Measurements from ENCODE around the gene TMEM145.
"Not testable (repeated sequence)": the region's sequence is repeated elsewhere in the genome, so short reads cannot be mapped to it uniquely, and the experiment has no call there.

TMEM145 gene

DNA sequence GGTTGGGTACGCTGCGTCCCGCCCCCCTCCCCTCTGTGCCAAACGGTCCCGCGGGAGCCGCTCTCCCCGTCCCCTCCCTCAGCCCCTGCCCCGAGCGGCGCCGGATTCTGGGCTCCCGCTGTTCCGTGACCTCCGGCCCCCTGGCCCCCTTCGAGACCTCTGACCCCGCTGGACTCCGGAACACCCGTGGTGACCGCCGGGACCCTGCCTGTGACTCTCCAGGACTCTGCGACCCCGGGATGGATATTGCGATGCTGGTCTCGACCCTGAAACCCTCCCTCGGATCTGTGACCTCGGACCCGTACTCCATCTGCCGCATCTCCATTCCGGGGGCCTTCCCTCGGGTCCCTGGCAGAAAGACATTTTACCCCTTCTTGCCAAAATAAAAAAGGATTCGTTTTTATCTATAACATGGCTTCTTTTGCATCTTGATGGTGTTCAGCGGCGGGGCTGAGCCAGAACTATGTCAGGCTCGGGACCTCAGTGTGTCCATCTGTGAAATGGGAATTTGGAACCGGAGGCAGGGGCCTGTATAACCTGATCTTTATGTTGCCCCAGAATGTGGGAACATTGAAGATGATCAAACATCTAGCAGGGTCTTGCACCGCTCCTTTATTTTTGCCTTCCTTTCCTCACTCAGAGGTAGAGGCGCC, 11.7 kb downstream of the TMEM145 start:
- TF ChIP-seq POLR2AphosphoS5 (IDR thresholded peaks at IDR 0.05; ENCODE audit: low read depth, low read length) = no peak
- TF ChIP-seq POLR2A (IDR thresholded peaks at IDR 0.05; ENCODE audit: low read depth, low read length) = no peak
- TF ChIP-seq TAF1 (IDR thresholded peaks at IDR 0.05; ENCODE audit: borderline replicate concordance, low read depth, low read length) = no peak
- peak; percentile 53 for FAIRE-seq

DNA sequence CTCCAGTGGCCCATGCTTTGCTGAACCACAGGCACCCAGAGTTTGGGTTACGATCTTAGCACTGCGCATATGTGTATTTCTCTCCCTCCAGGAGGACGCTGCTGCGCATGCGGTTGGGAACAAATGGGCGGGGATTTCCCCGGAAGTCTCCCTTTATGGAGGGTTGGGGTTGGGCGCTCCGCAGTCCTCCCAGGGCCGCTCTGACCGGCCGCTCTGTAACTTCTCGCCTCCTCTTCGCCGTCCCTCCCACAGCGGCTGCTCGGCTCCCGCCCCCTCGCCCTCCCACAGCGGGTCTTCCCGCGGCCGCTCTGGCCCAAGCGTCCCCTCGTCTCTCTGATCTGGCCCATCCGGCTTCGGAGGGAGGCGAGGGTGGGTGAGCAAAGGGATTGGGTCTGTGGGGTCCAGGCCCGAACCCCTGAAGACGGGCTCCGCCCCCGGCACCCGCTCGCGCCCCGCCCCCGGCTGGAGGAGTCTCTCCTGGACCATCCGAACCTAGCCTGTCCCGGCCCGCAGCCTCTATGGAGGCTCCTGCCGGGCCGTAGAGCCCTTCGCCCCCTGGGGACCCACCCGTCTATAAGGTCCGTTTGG, 12.3 kb downstream of the TMEM145 start, which contains the start of gene MEGF8:
MEGF8 (plus strand) TSS at position 328 of the 588 bp plus-strand sequence. CDS start 609 bp downstream, outside the sequence.
- DNase-seq (ENCODE audit: insufficient read length) = peak; percentile 95
- peak; percentile 99 for FAIRE-seq
- TF ChIP-seq POLR2AphosphoS5 (IDR thresholded peaks at IDR 0.05; ENCODE audit: low read depth, low read length) = peak; percentile 63
- peak; percentile 71 for TF ChIP-seq POLR2A (IDR thresholded peaks at IDR 0.05; ENCODE audit: low read depth, low read length)
- TF ChIP-seq TAF1 (IDR thresholded peaks at IDR 0.05; ENCODE audit: borderline replicate concordance, low read depth, low read length) = peak; percentile 79

More for the DNA sequence above, 11.7 kb downstream of the TMEM145 start:
- no peak for DNase-seq (ENCODE audit: insufficient read length)

DNA sequence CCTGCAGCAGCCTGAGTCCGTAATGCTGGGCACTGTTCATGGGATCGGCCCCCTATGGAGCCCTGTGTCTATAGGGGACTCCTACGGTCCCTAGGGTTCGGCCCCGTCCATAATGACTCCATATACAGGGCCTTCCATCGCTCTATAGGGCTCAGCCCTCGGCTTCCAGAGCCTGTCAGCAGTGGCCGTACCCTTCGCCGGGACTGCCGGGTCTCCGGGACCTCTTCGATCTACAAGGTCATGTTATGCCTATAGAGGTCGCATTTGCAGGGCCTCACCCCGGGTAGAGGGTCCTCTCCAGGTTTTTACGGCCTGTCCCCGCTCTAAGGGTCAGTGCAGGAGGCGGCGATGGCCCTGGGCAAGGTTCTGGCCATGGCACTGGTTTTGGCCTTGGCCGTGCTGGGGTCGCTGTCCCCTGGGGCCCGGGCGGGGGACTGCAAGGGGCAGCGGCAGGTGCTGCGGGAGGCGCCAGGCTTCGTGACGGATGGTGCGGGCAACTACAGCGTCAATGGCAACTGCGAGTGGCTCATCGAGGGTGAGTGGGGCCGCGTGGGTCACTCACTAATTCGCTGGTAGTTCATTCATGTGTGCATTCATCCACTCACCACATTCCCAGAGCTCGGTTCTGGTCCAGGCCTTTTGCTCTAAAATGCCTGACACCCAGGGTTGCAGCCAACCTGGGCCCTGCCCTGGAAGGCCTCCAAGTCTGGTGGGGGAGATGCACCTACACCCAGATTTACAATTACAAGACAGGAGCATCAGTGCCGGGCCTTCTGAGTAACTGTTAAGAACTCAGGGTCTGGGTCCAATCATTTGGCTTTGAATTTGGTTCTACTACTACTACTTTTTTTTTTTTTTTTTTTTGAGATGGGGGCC, 13.0 kb downstream of the TMEM145 start:
- no peak for DNase-seq (ENCODE audit: insufficient read length)
- TF ChIP-seq POLR2A (IDR thresholded peaks at IDR 0.05; ENCODE audit: low read depth, low read length) = no peak
- no peak for TF ChIP-seq TAF1 (IDR thresholded peaks at IDR 0.05; ENCODE audit: borderline replicate concordance, low read depth, low read length)
- no peak for TF ChIP-seq POLR2AphosphoS5 (IDR thresholded peaks at IDR 0.05; ENCODE audit: low read depth, low read length)
- FAIRE-seq = peak; percentile 17

DNA sequence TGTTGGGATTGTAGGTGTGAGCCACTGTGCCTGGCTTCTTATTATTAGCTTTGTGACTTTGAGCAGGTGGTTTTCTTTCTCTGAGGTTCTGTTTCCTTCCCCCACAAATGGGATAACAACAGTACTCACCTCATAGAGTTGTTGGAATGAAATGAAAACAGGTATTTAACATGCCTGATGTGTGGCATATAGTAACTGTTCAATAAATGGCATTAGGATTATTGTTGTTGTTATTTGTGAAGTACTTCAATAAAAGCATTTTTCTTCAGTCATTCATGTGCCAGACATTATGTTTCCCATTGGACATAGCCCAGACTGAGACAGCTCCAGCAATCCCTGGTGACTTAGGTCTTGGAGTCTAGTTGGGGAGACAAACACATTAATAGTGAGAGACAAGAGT, 13.9 kb downstream of the TMEM145 start:
- FAIRE-seq (no peak), DNase-seq (ENCODE audit: insufficient read length) (no peak)
- TF ChIP-seq TAF1 (IDR thresholded peaks at IDR 0.05; ENCODE audit: borderline replicate concordance, low read depth, low read length) (no peak), POLR2AphosphoS5 (IDR thresholded peaks at IDR 0.05; ENCODE audit: low read depth, low read length) (no peak), POLR2A (IDR thresholded peaks at IDR 0.05; ENCODE audit: low read depth, low read length) (no peak)

DNA sequence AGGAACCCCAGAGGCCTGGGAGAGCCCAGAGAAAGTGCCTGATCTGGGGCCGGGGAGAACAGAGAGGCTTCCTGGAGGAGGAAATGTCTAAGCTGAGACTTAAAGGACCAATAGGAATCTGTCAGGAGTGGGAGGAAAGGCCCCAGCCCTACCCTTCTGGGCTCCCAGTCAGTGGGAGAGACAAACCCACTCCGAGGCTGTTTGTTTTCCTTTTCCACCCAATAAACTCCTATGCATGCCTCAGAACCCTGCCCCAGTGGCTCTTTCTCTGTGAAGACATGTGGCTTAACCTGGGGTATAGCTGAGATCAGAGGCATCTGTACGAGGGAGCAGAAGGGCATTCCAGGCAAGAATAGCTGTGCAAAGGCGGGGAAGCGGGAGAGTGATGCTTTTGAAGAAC, 14.3 kb downstream of the TMEM145 start:
- DNase-seq (ENCODE audit: insufficient read length) (no peak), FAIRE-seq (no peak)
- TF ChIP-seq POLR2AphosphoS5 (IDR thresholded peaks at IDR 0.05; ENCODE audit: low read depth, low read length) (no peak), TAF1 (IDR thresholded peaks at IDR 0.05; ENCODE audit: borderline replicate concordance, low read depth, low read length) (no peak), POLR2A (IDR thresholded peaks at IDR 0.05; ENCODE audit: low read depth, low read length) (no peak)

DNA sequence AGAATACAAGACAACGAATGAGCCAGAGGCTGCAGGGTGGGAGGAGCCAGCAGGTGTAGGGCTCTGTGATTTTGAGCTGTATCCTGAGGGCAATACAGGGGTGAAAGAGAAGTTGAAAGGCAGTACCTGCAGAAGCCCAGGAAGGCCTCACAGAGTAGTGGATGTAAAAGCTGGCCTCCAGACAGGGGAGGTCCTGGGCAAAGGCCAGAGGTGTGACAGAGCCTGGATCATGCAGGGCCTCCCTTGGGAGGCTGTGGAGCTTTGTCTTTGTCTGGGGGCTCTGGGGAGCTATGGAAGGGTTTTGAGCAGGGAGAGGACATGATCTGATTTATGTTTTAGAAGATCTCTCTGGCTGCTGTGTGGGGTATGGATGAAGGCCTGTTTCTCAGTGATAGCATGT, 15.0 kb downstream of the TMEM145 start:
- TF ChIP-seq POLR2AphosphoS5 (IDR thresholded peaks at IDR 0.05; ENCODE audit: low read depth, low read length) (no peak), POLR2A (IDR thresholded peaks at IDR 0.05; ENCODE audit: low read depth, low read length) (no peak), TAF1 (IDR thresholded peaks at IDR 0.05; ENCODE audit: borderline replicate concordance, low read depth, low read length) (no peak)
- FAIRE-seq (no peak), DNase-seq (ENCODE audit: insufficient read length) (no peak)

DNA sequence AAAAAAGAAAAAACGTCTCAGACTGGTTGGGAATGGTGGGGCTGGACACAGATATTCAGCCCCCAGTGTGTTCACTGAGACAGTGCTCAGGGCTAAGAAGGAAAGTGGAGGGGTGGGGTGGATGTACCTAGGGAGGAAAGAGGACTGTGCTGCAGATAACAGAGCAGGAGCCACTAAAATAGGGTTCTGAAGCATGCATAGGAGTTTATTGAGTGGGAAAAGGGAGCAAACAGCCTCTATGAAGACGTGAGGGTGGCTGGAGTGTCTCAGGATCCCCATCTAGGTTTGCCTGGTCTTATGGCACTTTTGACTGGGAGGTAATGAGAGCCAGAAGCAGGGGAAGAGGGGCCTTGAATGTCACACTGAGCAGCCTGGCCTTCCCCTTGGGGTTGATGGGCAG, 15.7 kb downstream of the TMEM145 start:
- DNase-seq (ENCODE audit: insufficient read length) = no peak
- no peak for FAIRE-seq
- TF ChIP-seq TAF1 (IDR thresholded peaks at IDR 0.05; ENCODE audit: borderline replicate concordance, low read depth, low read length) (no peak), POLR2A (IDR thresholded peaks at IDR 0.05; ENCODE audit: low read depth, low read length) (no peak), POLR2AphosphoS5 (IDR thresholded peaks at IDR 0.05; ENCODE audit: low read depth, low read length) (no peak)

DNA sequence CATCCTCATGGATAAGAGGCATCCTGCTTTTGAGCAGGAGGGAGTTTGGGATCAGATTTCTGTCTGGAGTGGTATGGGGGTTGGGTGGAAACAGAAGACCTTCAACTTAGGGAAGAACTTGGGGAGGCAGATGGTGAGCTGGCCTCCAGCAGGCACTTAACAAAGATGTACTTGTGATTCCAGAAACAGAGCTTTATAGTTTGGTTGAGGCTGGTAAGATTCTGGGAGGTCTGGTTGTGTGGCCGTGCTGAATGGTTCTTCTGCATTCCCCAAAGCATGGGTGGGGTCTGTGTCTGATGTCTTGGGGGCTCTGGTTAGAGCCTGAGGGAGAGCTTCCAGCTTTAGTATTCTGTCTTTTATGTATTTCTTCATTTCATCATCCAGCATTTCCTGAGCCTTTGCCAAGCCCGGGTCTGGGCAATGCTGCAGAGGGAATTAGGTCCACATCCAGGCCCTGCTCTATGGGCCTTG, 17.2 kb downstream of the TMEM145 start:
- TF ChIP-seq POLR2A (IDR thresholded peaks at IDR 0.05; ENCODE audit: low read depth, low read length) (no peak), TAF1 (IDR thresholded peaks at IDR 0.05; ENCODE audit: borderline replicate concordance, low read depth, low read length) (no peak), POLR2AphosphoS5 (IDR thresholded peaks at IDR 0.05; ENCODE audit: low read depth, low read length) (no peak)
- DNase-seq (ENCODE audit: insufficient read length) = no peak
- FAIRE-seq = no peak

DNA sequence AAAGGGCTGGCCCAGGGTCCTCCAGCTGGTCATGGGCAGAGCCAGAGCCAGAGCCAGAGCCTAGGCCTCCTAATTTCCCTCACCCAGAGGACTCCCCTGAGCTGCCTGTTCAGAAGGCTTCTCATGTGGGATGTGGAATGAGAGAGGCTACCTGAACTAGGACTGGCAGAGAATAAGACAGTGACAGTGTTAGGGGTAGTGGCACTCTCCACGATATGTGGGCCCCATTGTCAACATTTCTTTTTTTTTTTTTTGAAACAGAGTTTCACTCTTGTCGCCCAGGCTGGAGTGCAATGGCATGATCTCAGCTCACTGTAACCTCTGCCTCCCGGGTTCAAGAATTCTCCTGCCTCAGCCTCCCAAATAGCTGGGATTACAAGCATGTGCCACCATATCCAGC, 18.2 kb downstream of the TMEM145 start:
- FAIRE-seq; DNase-seq (ENCODE audit: insufficient read length): not testable (repeated sequence)

DNA sequence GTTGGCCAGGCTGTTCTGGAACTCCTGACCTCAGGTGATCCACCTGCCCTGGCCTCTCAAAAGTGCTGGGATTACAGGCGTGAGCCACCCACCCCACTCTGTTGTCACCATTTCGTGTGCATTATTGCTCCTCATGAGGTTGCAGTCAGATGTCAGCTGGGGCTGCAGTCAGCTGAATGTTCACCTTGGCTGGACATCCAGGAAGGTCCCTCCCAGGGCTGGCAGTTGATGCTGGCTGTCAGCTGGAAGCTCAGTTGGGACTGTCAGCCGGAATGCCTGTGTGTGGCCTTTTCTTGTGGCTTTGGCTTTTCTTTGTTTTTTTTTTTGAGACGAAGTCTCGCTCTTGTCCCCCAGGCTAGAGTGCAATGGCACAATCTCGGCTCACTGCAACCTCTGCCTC, 18.9 kb downstream of the TMEM145 start:
- TF ChIP-seq POLR2AphosphoS5 (IDR thresholded peaks at IDR 0.05; ENCODE audit: low read depth, low read length) (no peak), TAF1 (IDR thresholded peaks at IDR 0.05; ENCODE audit: borderline replicate concordance, low read depth, low read length) (no peak), POLR2A (IDR thresholded peaks at IDR 0.05; ENCODE audit: low read depth, low read length) (no peak)
- FAIRE-seq (no peak), DNase-seq (ENCODE audit: insufficient read length) (no peak)

DNA sequence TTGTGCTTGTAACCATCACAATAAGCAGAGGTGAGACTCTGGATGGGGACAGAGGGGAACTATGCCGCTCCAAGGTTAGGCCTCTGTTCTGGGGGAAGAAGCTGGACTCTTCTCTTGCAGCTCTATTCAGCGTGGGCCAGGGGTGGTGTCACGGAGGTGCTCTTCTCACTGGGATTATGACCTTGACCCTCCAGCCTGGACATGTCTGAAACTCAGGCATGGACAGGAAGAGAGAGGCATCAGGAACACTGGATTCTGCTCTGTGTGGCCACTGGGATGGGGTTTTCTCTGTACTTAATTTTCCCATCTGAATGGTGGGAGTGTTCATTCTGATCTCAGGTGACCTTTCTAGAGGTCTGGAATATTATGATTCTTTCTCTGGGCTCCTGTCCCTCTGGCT, 19.9 kb downstream of the TMEM145 start:
- DNase-seq (ENCODE audit: insufficient read length) = no peak
- no peak for FAIRE-seq

More for the DNA sequence above, 19.9 kb downstream of the TMEM145 start:
- TF ChIP-seq POLR2A (IDR thresholded peaks at IDR 0.05; ENCODE audit: low read depth, low read length) = no peak
- no peak for TF ChIP-seq TAF1 (IDR thresholded peaks at IDR 0.05; ENCODE audit: borderline replicate concordance, low read depth, low read length)
- no peak for TF ChIP-seq POLR2AphosphoS5 (IDR thresholded peaks at IDR 0.05; ENCODE audit: low read depth, low read length)

Data from GM12892 (cell line).